Measurements from ENCODE around the gene ITIH6. TPM values are rescaled to one million over a fixed set of nuclear protein-coding genes. Genes with fewer than 3 reads are reported as not detected.

ITIH6 gene
- total RNA-seq, 1 experiment from 2014 or later = not detected

GRCh38 chrX:54807524-54808108, 9.6 kb upstream of the ITIH6 start, which contains the start of gene MAGED2:
Gene MAGED2 (plus strand): TSS chrX:54807745. CDS start chrX:54809332, 1,587 bp downstream.
- intact Hi-C loops (cut with micrococcal nuclease) = loop anchor here (1.0 to 10.0 kb wide), 3 partner anchors 168 to 563 kb away; partner anchors contain the start of gene APEX2
- no TSS peak for BruUV-seq (replicated peaks)
- peak; percentile 8 for DNase-seq
- Histone ChIP-seq H3K9me2 (replicated peaks; ENCODE audit: low read length) (no peaks in the 10 kb centered on the region), H3K27me3 (ENCODE audit: low read length) (peaks cover 7% of the 10 kb centered on the region), H3K4me1 (ENCODE audit: insufficient read depth, low read length) (0 out of 2 replicates have a peak, but pooled peaks cover 7% of the 10 kb centered on the region), H4K20me1 (ENCODE audit: low read length) (no peaks in the 10 kb centered on the region), H3K4me3 (ENCODE audit: low read length) (peak within 1 kb of the TSS; percentile 83), H3F3A (ENCODE audit: low read length, unreplicated experiment) (no peaks in the 10 kb centered on the region), H3K36me3 (ENCODE audit: low read depth, low read length) (no peaks in the 10 kb centered on the region), H3K9me3 (ENCODE audit: low read length) (no peaks in the 10 kb centered on the region), H2AFZ (ENCODE audit: low read length) (peak within 1 kb of the TSS; percentile 95), H3K4me2 (ENCODE audit: low read length) (peak within 1 kb of the TSS; percentile 100), H3K27ac (ENCODE audit: low read length) (peak within 1 kb of the TSS; percentile 33; the same call in 1 of the 2 replicates), H3K9ac (ENCODE audit: low read length) (peak within 1 kb of the TSS; percentile 68), H3K79me2 (ENCODE audit: low read length) (peaks cover 18% of the 10 kb centered on the region)
- ChIA-PET CTCF (no interaction called here), POLR2A (ENCODE audit: unreplicated experiment) (interaction anchor here (0.5 kb wide), 1 partner anchor 136 kb away, joined by 14 read pairs; no protein-coding TSS in a partner anchor)
- no peak for TF ChIP-seq CTCF (conservative IDR thresholded peaks at IDR 0.05; ENCODE audit: low read depth, low read length)
- ATAC-seq = peak; percentile 14

- ATAC-seq (no peak), DNase-seq (no peak)
- H3K9me3 ChIP-seq (ENCODE audit: low read length) = no peaks in the 10 kb centered on the region
- no peak overlapping the region for H3K9ac ChIP-seq (ENCODE audit: low read length)
- intact Hi-C loops (cut with micrococcal nuclease) = no loop called here
- H4K20me1 ChIP-seq (ENCODE audit: low read length) = no peaks in the 10 kb centered on the region
- no peaks in the 10 kb centered on the region for H3K79me2 ChIP-seq (ENCODE audit: low read length)
- POLR2A ChIA-PET (ENCODE audit: unreplicated experiment) = no interaction called here
- CTCF ChIA-PET = no interaction called here
- no peak overlapping the region for H3K4me3 ChIP-seq (ENCODE audit: low read length)
- TF ChIP-seq EZH2 (IDR thresholded peaks at IDR 0.05; ENCODE audit: low read length, unreplicated experiment) = no peak
- no peak for TF ChIP-seq EZH2phosphoT487 (IDR thresholded peaks at IDR 0.05; ENCODE audit: borderline replicate concordance, low read length)
- no peak for TF ChIP-seq CTCF (conservative IDR thresholded peaks at IDR 0.05; ENCODE audit: low read depth, low read length)
- H3K9me2 ChIP-seq (replicated peaks; ENCODE audit: low read length) = no peaks in the 10 kb centered on the region
- H3K36me3 ChIP-seq (ENCODE audit: low read depth, low read length) = no peaks in the 10 kb centered on the region
- no TSS peak for BruUV-seq (replicated peaks)
- H2AFZ ChIP-seq (ENCODE audit: low read length) = no peak overlapping the region
- H3K4me1 ChIP-seq (ENCODE audit: insufficient read depth, low read length) = no peaks in the 10 kb centered on the region
- no peaks in the 10 kb centered on the region for H3F3A ChIP-seq (ENCODE audit: low read length, unreplicated experiment)
- H3K27me3 ChIP-seq (ENCODE audit: low read length) = peaks cover 7% of the 10 kb centered on the region
- no peak overlapping the region for H3K4me2 ChIP-seq (ENCODE audit: low read length)
- H3K27ac ChIP-seq (ENCODE audit: low read length) = no peak overlapping the region
Measured at GRCh38 chrX:54799046-54799445, 991 bp upstream of the ITIH6 start.

DNA sequence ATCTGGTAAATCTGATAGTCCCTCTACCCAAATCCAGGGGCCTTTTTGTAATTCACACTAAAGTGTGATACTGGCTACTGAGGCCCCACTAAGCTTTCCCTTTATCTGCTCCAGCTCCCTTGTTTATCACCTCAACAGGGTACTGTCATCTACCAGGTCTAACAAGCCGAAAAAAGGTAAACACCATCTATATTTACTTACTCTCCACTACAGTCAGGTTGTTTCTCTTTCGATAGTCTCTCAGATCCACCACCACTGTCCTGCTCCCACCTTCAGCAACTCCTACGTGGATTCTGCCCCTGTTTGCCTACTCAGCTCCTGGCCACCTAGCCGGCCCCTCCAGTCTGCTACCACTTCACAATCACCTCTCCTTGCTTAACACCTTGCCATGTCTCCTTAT, 3.3 kb downstream of the ITIH6 start:
- Histone ChIP-seq H3K9ac (ENCODE audit: low read length) (no peak overlapping the region), H3K9me3 (ENCODE audit: low read length) (no peaks in the 10 kb centered on the region), H3K27ac (ENCODE audit: low read length) (no peak overlapping the region), H3K4me1 (ENCODE audit: insufficient read depth, low read length) (no peaks in the 10 kb centered on the region), H2AFZ (ENCODE audit: low read length) (no peak overlapping the region), H3F3A (ENCODE audit: low read length, unreplicated experiment) (no peaks in the 10 kb centered on the region), H3K4me2 (ENCODE audit: low read length) (no peak overlapping the region), H3K9me2 (replicated peaks; ENCODE audit: low read length) (no peaks in the 10 kb centered on the region), H4K20me1 (ENCODE audit: low read length) (no peaks in the 10 kb centered on the region), H3K27me3 (ENCODE audit: low read length) (no peaks in the 10 kb centered on the region), H3K79me2 (ENCODE audit: low read length) (no peaks in the 10 kb centered on the region), H3K36me3 (ENCODE audit: low read depth, low read length) (no peaks in the 10 kb centered on the region), H3K4me3 (ENCODE audit: low read length) (no peak overlapping the region)
- DNase-seq (no peak), ATAC-seq (no peak)
- no TSS peak for BruUV-seq (replicated peaks)
- no peak for TF ChIP-seq EZH2 (IDR thresholded peaks at IDR 0.05; ENCODE audit: low read length, unreplicated experiment)
- TF ChIP-seq CTCF (conservative IDR thresholded peaks at IDR 0.05; ENCODE audit: low read depth, low read length) = no peak
- no peak for TF ChIP-seq EZH2phosphoT487 (IDR thresholded peaks at IDR 0.05; ENCODE audit: borderline replicate concordance, low read length)
- POLR2A ChIA-PET (ENCODE audit: unreplicated experiment) = no interaction called here
- intact Hi-C loops (cut with micrococcal nuclease) = no loop called here
- CTCF ChIA-PET = no interaction called here
